H1 (cell line): ENCODE measurements around the gene TLL1. TPM values are rescaled to one million over a fixed set of nuclear protein-coding genes. Genes with fewer than 3 reads are reported as not detected.
A peak's percentile ranks its signal among the peaks of the same experiment; 100 is the strongest.

Source experiments
- CTCF ChIA-PET: fragments of 300-600 bp; sonication (Branson Sonifier 250); formaldehyde crosslinking; loops from one replicate; lab custom pipeline; 2021; ENCODE audit not compliant: partially characterized antibody; lab: Charles Lee
- POLR2A ChIA-PET: fragments of 300-600 bp; sonication (Branson Sonifier 250); formaldehyde crosslinking; loops from one replicate; lab custom pipeline; 2021; ENCODE audit warnings: inconsistent platforms; ENCODE audit not compliant: partially characterized antibody; lab: Charles Lee
- DNase-seq, 2 experiments: peaks; one replicate each; pipeline versions ENCODE4 v3.0.0 to v3.0.0-alpha.2; 2010 to 2022; ENCODE audit warnings: low spot score in 2 of 2, low read depth in 1 of 2, mixed read lengths in 1 of 2
- FAIRE-seq: peaks from 2 replicates; lab custom pipeline; 2011; peaks lifted over from hg19 to GRCh38; lab: Jason Lieb, UNC
- H2AFZ ChIP-seq: 2 replicates; pipeline ENCODE4 v1.8.1; 2012; ENCODE audit warnings: low read length, inconsistent platforms
- H2AK5ac ChIP-seq: 2 replicates; pipeline ENCODE4 v1.6.1; 2013; ENCODE audit warnings: low read depth, low read length
- H2BK120ac ChIP-seq: replicated peaks from 2 replicates; pipeline ENCODE3; 2013; ENCODE audit warnings: low read depth, low read length, inconsistent platforms
- H2BK12ac ChIP-seq: 2 replicates; pipeline ENCODE4 v1.6.1; 2013; ENCODE audit warnings: low read depth, low read length
- H2BK15ac ChIP-seq: 2 replicates; pipeline ENCODE4 v1.6.1; 2013; ENCODE audit warnings: low read length
- H2BK20ac ChIP-seq: 2 replicates; pipeline ENCODE4 v1.6.1; 2013; ENCODE audit warnings: low read length
- H2BK5ac ChIP-seq: 2 replicates; pipeline ENCODE4 v1.6.1; 2013; ENCODE audit warnings: low read depth, low read length
- H3K14ac ChIP-seq: 2 replicates; pipeline ENCODE4 v1.6.1; 2013; ENCODE audit warnings: inconsistent platforms; ENCODE audit not compliant: insufficient read length
- H3K18ac ChIP-seq: 2 replicates; pipeline ENCODE4 v1.6.1; 2013; ENCODE audit warnings: low read length; ENCODE audit errors: extremely low read depth
- H3K23ac ChIP-seq: 2 replicates; pipeline ENCODE4 v1.6.1; 2013; ENCODE audit warnings: inconsistent platforms; ENCODE audit not compliant: insufficient read length
- H3K23me2 ChIP-seq: 2 replicates; pipeline ENCODE4 v1.6.1; 2013; ENCODE audit warnings: low read depth, low read length
- H3K27ac ChIP-seq: 2 replicates; pipeline ENCODE4 v1.6.1; 2011; ENCODE audit warnings: low read depth, low read length, inconsistent platforms
- H3K27me3 ChIP-seq, 4 experiments: replicated peaks in 1 of 4; 1 replicate in 1 of 4; 2 replicates in 3 of 4; pipeline versions ENCODE4 v1.6.1 to v1.8.1; 2011 to 2013; ENCODE audit warnings: low read length in 3 of 4, mild to moderate bottlenecking in 3 of 4, inconsistent platforms in 2 of 4, mixed read lengths in 2 of 4, moderate library complexity in 1 of 4; ENCODE audit not compliant: control insufficient read depth in 3 of 4, insufficient read depth in 3 of 4; ENCODE audit errors: extremely low read depth in 1 of 4
- H3K36me3 ChIP-seq, 4 experiments: 2 replicates each; pipeline versions ENCODE4 v1.6.1 to v1.8.1; 2011 to 2013; ENCODE audit warnings: mild to moderate bottlenecking in 4 of 4, low read length in 3 of 4, moderate library complexity in 2 of 4, control low read depth in 1 of 4, inconsistent platforms in 1 of 4; ENCODE audit not compliant: insufficient read depth in 4 of 4, control insufficient read depth in 2 of 4
- H3K4ac ChIP-seq: replicated peaks from 2 replicates; pipeline ENCODE3; 2013; ENCODE audit warnings: low read length, low read depth, mixed read lengths, inconsistent platforms; ENCODE audit not compliant: insufficient read length
- H3K4me1 ChIP-seq, 4 experiments: replicated peaks in 1 of 4; 1 replicate in 1 of 4; 2 replicates in 3 of 4; pipeline versions ENCODE4 v1.6.1 to v1.8.1; 2011 to 2013; ENCODE audit warnings: low read length in 3 of 4, inconsistent platforms in 2 of 4, mixed read lengths in 1 of 4; ENCODE audit not compliant: insufficient read depth in 4 of 4, control insufficient read depth in 3 of 4
- H3K4me2 ChIP-seq, 2 experiments: 2 replicates each; pipeline versions ENCODE4 v1.6.1 to v1.8.1; 2011 to 2013; ENCODE audit warnings: low read depth in 2 of 2, low read length in 2 of 2, control low read depth in 1 of 2, inconsistent platforms in 1 of 2, mild to moderate bottlenecking in 1 of 2; ENCODE audit not compliant: insufficient read depth in 1 of 2
- H3K4me3 ChIP-seq, 4 experiments: fragments of 200-600, 300-600 bp in 1 of 4; sonication (generic), shearing (Covaris generic), sonication (Bioruptor Twin) in 1 of 4; 2 replicates each; pipeline versions ENCODE4 v1.5.1 to v1.8.1; 2011 to 2016; ENCODE audit warnings: low read length in 4 of 4, low read depth in 3 of 4, control low read depth in 2 of 4, inconsistent platforms in 2 of 4, mild to moderate bottlenecking in 2 of 4, mixed read lengths in 1 of 4, moderate library complexity in 1 of 4; ENCODE audit not compliant: insufficient read depth in 2 of 4; ENCODE audit errors: extremely low read depth in 1 of 4
- H3K56ac ChIP-seq: replicated peaks from 2 replicates; pipeline ENCODE3; 2013; ENCODE audit warnings: low read depth, mild to moderate bottlenecking, mixed read lengths, low read length, inconsistent platforms; ENCODE audit not compliant: insufficient read length
- H3K79me1 ChIP-seq: 2 replicates; pipeline ENCODE4 v1.6.1; 2013; ENCODE audit warnings: low read depth, low read length, control low read depth
- H3K79me2 ChIP-seq, 2 experiments: 2 replicates each; pipeline versions ENCODE4 v1.6.1 to v1.8.1; 2012 to 2013; ENCODE audit warnings: low read length in 2 of 2, mild to moderate bottlenecking in 2 of 2, inconsistent platforms in 1 of 2; ENCODE audit not compliant: insufficient read depth in 2 of 2, control insufficient read depth in 1 of 2
- H3K9ac ChIP-seq, 4 experiments: replicated peaks in 1 of 4; 1 replicate in 1 of 4; 2 replicates in 3 of 4; pipeline versions ENCODE4 v1.6.1 to v1.8.1; 2011 to 2013; ENCODE audit warnings: low read depth in 3 of 4, low read length in 3 of 4, control low read depth in 2 of 4, mild to moderate bottlenecking in 2 of 4, moderate library complexity in 2 of 4, inconsistent platforms in 1 of 4; ENCODE audit errors: extremely low read depth in 1 of 4
- H3K9me3 ChIP-seq, 2 experiments: 2 replicates each; pipeline versions ENCODE4 v1.6.1 to v1.8.1; 2012 to 2013; ENCODE audit warnings: mild to moderate bottlenecking in 2 of 2, moderate library complexity in 2 of 2, control low read depth in 1 of 2, inconsistent platforms in 1 of 2, low read depth in 1 of 2, low read length in 1 of 2, mixed read lengths in 1 of 2; ENCODE audit not compliant: insufficient read depth in 2 of 2
- H4K20me1 ChIP-seq, 2 experiments: replicated peaks in 1 of 2; 2 replicates each; pipeline versions ENCODE3 to v1.8.1; 2011 to 2013; ENCODE audit warnings: inconsistent platforms in 2 of 2, low read length in 2 of 2, mild to moderate bottlenecking in 1 of 2; ENCODE audit not compliant: insufficient read depth in 2 of 2, control insufficient read depth in 1 of 2
- H4K5ac ChIP-seq: 2 replicates; pipeline ENCODE4 v1.6.1; 2013; ENCODE audit warnings: low read length, low read depth, mixed read lengths, inconsistent platforms; ENCODE audit not compliant: insufficient read length
- H4K8ac ChIP-seq: 2 replicates; pipeline ENCODE4 v1.8.0; 2013; ENCODE audit warnings: mild to moderate bottlenecking, moderate library complexity, low read length, inconsistent platforms; ENCODE audit not compliant: insufficient read depth; ENCODE audit errors: extremely low read depth
- H4K91ac ChIP-seq: replicated peaks from 2 replicates; pipeline ENCODE3; 2013; ENCODE audit warnings: low read length, mixed read lengths, inconsistent platforms; ENCODE audit not compliant: insufficient read length
- CEBPB ChIP-seq: IDR thresholded peaks from 2 replicates; pipeline ENCODE4 v1.6.1; 2012; ENCODE audit warnings: low read depth, low read length
- EZH2 ChIP-seq: fragments of 200-600 bp; sonication (generic); IDR thresholded peaks from 2 replicates; pipeline ENCODE4 v1.7.1; 2012; ENCODE audit warnings: low read depth, mild to moderate bottlenecking, moderate library complexity, low read length, inconsistent platforms; ENCODE audit not compliant: severe bottlenecking
- KDM4A ChIP-seq: IDR thresholded peaks from one replicate; pipeline ENCODE4 v1.7.1; 2012; ENCODE audit warnings: low read depth, mild to moderate bottlenecking, moderate library complexity, low read length, inconsistent platforms; ENCODE audit not compliant: severe bottlenecking
- PHF8 ChIP-seq: fragments of 200-600 bp; sonication (generic); conservative IDR thresholded peaks from 2 replicates; pipeline ENCODE4 v1.7.1; 2012; ENCODE audit warnings: low read depth, mild to moderate bottlenecking, inconsistent platforms, low read length, moderate library complexity
- RNF2 ChIP-seq: fragments of 200-900, 300-1000 bp; sonication (generic); IDR thresholded peaks from 2 replicates; pipeline ENCODE4 v1.7.1; 2016; ENCODE audit warnings: borderline replicate concordance, low read depth, mild to moderate bottlenecking, antibody characterized with exemption, low read length; ENCODE audit not compliant: poor library complexity, severe bottlenecking; ENCODE audit errors: missing control alignments
- SIN3A ChIP-seq, 2 experiments: IDR thresholded peaks in 1 of 2; conservative IDR thresholded peaks in 1 of 2; 2 replicates each; pipeline ENCODE4 v1.6.1; 2011 to 2012; ENCODE audit warnings: low read length in 2 of 2, improper control_type of control experiment in 1 of 2, low read depth in 1 of 2, mild to moderate bottlenecking in 1 of 2
- SUZ12 ChIP-seq: fragments of 200-600 bp; sonication (generic); IDR thresholded peaks from 2 replicates; pipeline ENCODE4 v1.6.1; 2012; ENCODE audit warnings: mild to moderate bottlenecking, inconsistent platforms, low read length, moderate library complexity, mixed read lengths
- WGBS, 2 experiments: shearing (Covaris generic) in 1 of 2; methylation state at CpG; one replicate each; pipeline versions ENCODE4 v1.1.6 to v1.1.7; 2013 to 2015; ENCODE audit warnings: low lambda C conversion rate in 2 of 2, mixed read lengths in 2 of 2, inconsistent platforms in 1 of 2, low coverage in 1 of 2, missing lambda C conversion rate in 1 of 2; ENCODE audit not compliant: insufficient replicate concordance in 2 of 2, insufficient coverage in 1 of 2, insufficient read length in 1 of 2; ENCODE audit errors: extremely low coverage in 1 of 2, missing lambda C conversion rate in 1 of 2; 5-methylcytosine and 5-hydroxymethylcytosine counted together
- polyA plus RNA-seq, 7 experiments: library from polyadenylated mRNA; depleted of rRNA in 3 of 7; stranded (reverse) in 5 of 7; unstranded in 2 of 7; fragments of >200 nt in 5 of 7; fragments of 200-250 nt in 2 of 7; gene quantifications; 1 replicate in 5 of 7; 2 replicates in 1 of 7; 4 replicates in 1 of 7; pipeline versions ENCODE4 v1.2.1 to v1.2.3, GENCODE V29; 2011 to 2013; ENCODE audit warnings: missing spikeins in 2 of 7, mixed read lengths in 2 of 7
- total RNA-seq: library from RNA; stranded (reverse); fragmentation: NEBNext Ultra II Directional; extraction: Animal tissue kit (Norgen Biotek cat#: 25700); gene quantifications from 2 replicates; pipeline ENCODE4 v1.2.1, GENCODE V29; 2021

TLL1 gene
- total and polyA plus RNA-seq, 2 of the 8 experiments (the other 6 are each of a cell fraction or from before 2014, with no cell fraction given) = 0.18 to 1.1 TPM

- peak overlapping the region; percentile 87; the same call in 1 of the 2 replicates for H2AFZ ChIP-seq
- WGBS, 2 experiments = 2% methylated on average over 19 of the region's 27 CpGs; no CpG with 5 or more reads in 1 of the 2 experiments
- peaks cover 18 to 49% (median 37%) of the 10 kb centered on the region in 4 experiments for H3K27me3 ChIP-seq
Observed at GRCh38 chr4:165874072-165874790, 1.2 kb downstream of the TLL1 start.

More at GRCh38 chr4:165874072-165874790, 1.2 kb downstream of the TLL1 start:
- Histone ChIP-seq H3K4me1 (peaks cover 3 to 8% (median 4%) of the 10 kb centered on the region in 4 experiments; a peak in 5 of 7 replicates), H3K56ac (no peak overlapping the region), H3K23ac (no peak overlapping the region), H3K4me3 (peak overlapping the region; percentile 58 to 74 (median 64)), H3K36me3 (no peaks in the 10 kb centered on the region), H3K79me2 (no peaks in the 10 kb centered on the region), H4K20me1 (no peaks in the 10 kb centered on the region), H2BK120ac (no peak overlapping the region), H4K8ac (no peak overlapping the region; the same call in 1 of the 2 replicates), H2BK5ac (no peak overlapping the region), H3K9ac (no peak overlapping the region), H3K14ac (no peak overlapping the region), H2BK12ac (no peak overlapping the region), H4K5ac (no peak overlapping the region), H3K79me1 (no peaks in the 10 kb centered on the region), H2BK20ac (no peak overlapping the region), H3K4me2 (peak overlapping the region; percentile 94 to 95), H3K9me3 (no peaks in the 10 kb centered on the region), H4K91ac (no peak overlapping the region), H2AK5ac (no peak overlapping the region), H3K4ac (no peak overlapping the region), H3K27ac (no peak overlapping the region), H3K23me2 (peaks cover 16% of the 10 kb centered on the region), H3K18ac (no peak overlapping the region), H2BK15ac (no peak overlapping the region)
- FAIRE-seq (no peak), DNase-seq (peak in 1 of 2 experiments; percentile 55)
- POLR2A ChIA-PET = no interaction called here
- TF ChIP-seq SUZ12 = peak; percentile 65
- TF ChIP-seq SIN3A (conservative IDR thresholded peaks at IDR 0.05 in 1 of 2, IDR thresholded peaks at IDR 0.05 in 1 of 2; ENCODE audit: low read depth in 1 of 2, low read length in 2 of 2) = no peak
- peak; percentile 34 for TF ChIP-seq KDM4A
- TF ChIP-seq RNF2 = peak; percentile 12
- no peak for TF ChIP-seq PHF8
- TF ChIP-seq EZH2 = peak; percentile 51
- no peak for TF ChIP-seq CEBPB
- CTCF ChIA-PET = interaction anchor here (1.0 to 1.5 kb wide), 4 partner anchors 13 to 338 kb away, joined by 3 to 5 read pairs (median 3); no protein-coding TSS in a partner anchor
